ENCODE results near the gene PTPRK. TPM values are rescaled to one million over a fixed set of nuclear protein-coding genes. Genes with fewer than 3 reads are reported as not detected.

The PTPRK gene
- total and polyA plus RNA-seq, 4 donors: 12.1 to 61.2 (median 29.1) TPM

- no peaks in the 10 kb centered on the region for H3K4me1 ChIP-seq (ENCODE audit: control insufficient read depth in 4 of 4, insufficient read depth in 4 of 4, low read length in 3 of 4)
- H3K9me3 ChIP-seq (ENCODE audit: control insufficient read depth in 4 of 4, low read length in 3 of 4): no peaks in the 10 kb centered on the region
- H3K36me3 ChIP-seq (ENCODE audit: control insufficient read depth in 4 of 4, insufficient read depth in 3 of 4, low read depth in 1 of 4, low read length in 3 of 4): peaks cover 0 to 10% (median 5%) of the 10 kb centered on the region in 4 donors
- DNase-seq (ENCODE audit: low spot score): no peak
- no peak overlapping the region for H3K27ac ChIP-seq (ENCODE audit: low read depth in 1 of 2, low read length in 2 of 2)
- H3K4me3 ChIP-seq (ENCODE audit: low read depth in 1 of 3, low read length in 3 of 3): no peak overlapping the region
- 96% methylated on average over 2 of the region's 2 CpGs for WGBS
- no peak for TF ChIP-seq REST (IDR thresholded peaks at IDR 0.05)
- TF ChIP-seq NR2F2 (IDR thresholded peaks at IDR 0.05): no peak
- TF ChIP-seq FOXA1 (IDR thresholded peaks at IDR 0.05): no peak
- TF ChIP-seq MAX (IDR thresholded peaks at IDR 0.05): no peak
- TF ChIP-seq RAD21 (IDR thresholded peaks at IDR 0.05): no peak
- TF ChIP-seq TAF1 (conservative IDR thresholded peaks at IDR 0.05): no peak
- TF ChIP-seq HNF4A (conservative IDR thresholded peaks at IDR 0.05): no peak
- H3K27me3 ChIP-seq (ENCODE audit: control insufficient read depth in 4 of 4, insufficient read depth in 4 of 4, low read length in 3 of 4): no peaks in the 10 kb centered on the region
- no peak overlapping the region for H3K9ac ChIP-seq (ENCODE audit: low read depth in 1 of 2, low read length in 2 of 2)
Measured at GRCh38 chr6:128078276-128078675, 442.1 kb downstream of the PTPRK start.

GRCh38 chr6:128076843-128077242 is 443.6 kb downstream of the PTPRK start:
- Histone ChIP-seq H3K27me3 (ENCODE audit: control insufficient read depth in 4 of 4, insufficient read depth in 4 of 4, low read length in 3 of 4) (no peaks in the 10 kb centered on the region), H3K9ac (ENCODE audit: low read depth in 1 of 2, low read length in 2 of 2) (no peak overlapping the region), H3K4me1 (ENCODE audit: control insufficient read depth in 4 of 4, insufficient read depth in 4 of 4, low read length in 3 of 4) (no peaks in the 10 kb centered on the region), H3K4me3 (ENCODE audit: low read depth in 1 of 3, low read length in 3 of 3) (no peak overlapping the region), H3K27ac (ENCODE audit: low read depth in 1 of 2, low read length in 2 of 2) (no peak overlapping the region), H3K9me3 (ENCODE audit: control insufficient read depth in 4 of 4, low read length in 3 of 4) (no peaks in the 10 kb centered on the region), H3K36me3 (ENCODE audit: control insufficient read depth in 4 of 4, insufficient read depth in 3 of 4, low read depth in 1 of 4, low read length in 3 of 4) (peaks cover 0 to 5% (median under 1%) of the 10 kb centered on the region in 4 donors)
- DNase-seq (ENCODE audit: low spot score): no peak
- WGBS: 89% methylated on average over 1 of the region's 1 CpG
- no peak for TF ChIP-seq HNF4A (conservative IDR thresholded peaks at IDR 0.05)

- 97% methylated on average over 2 of the region's 2 CpGs for WGBS
- H3K36me3 ChIP-seq (ENCODE audit: control insufficient read depth in 4 of 4, insufficient read depth in 3 of 4, low read depth in 1 of 4, low read length in 3 of 4): peaks cover 0 to 6% (median 2%) of the 10 kb centered on the region in 4 donors
- TF ChIP-seq SP1 (IDR thresholded peaks at IDR 0.05) (no peak), FOXA1 (IDR thresholded peaks at IDR 0.05) (no peak), HNF4A (conservative IDR thresholded peaks at IDR 0.05) (no peak), HNF4G (IDR thresholded peaks at IDR 0.05) (no peak), MAX (IDR thresholded peaks at IDR 0.05) (no peak), RAD21 (IDR thresholded peaks at IDR 0.05) (no peak), TAF1 (conservative IDR thresholded peaks at IDR 0.05) (no peak), YY1 (IDR thresholded peaks at IDR 0.05) (no peak), JUND (IDR thresholded peaks at IDR 0.05) (no peak)
- H3K4me3 ChIP-seq (ENCODE audit: low read depth in 1 of 3, low read length in 3 of 3): no peak overlapping the region
- no peak overlapping the region for H3K27ac ChIP-seq (ENCODE audit: low read depth in 1 of 2, low read length in 2 of 2)
- H3K9ac ChIP-seq (ENCODE audit: low read depth in 1 of 2, low read length in 2 of 2): no peak overlapping the region
- H3K27me3 ChIP-seq (ENCODE audit: control insufficient read depth in 4 of 4, insufficient read depth in 4 of 4, low read length in 3 of 4): no peaks in the 10 kb centered on the region
- DNase-seq (ENCODE audit: low spot score): no peak
- H3K4me1 ChIP-seq (ENCODE audit: control insufficient read depth in 4 of 4, insufficient read depth in 4 of 4, low read length in 3 of 4): no peaks in the 10 kb centered on the region
- no peaks in the 10 kb centered on the region for H3K9me3 ChIP-seq (ENCODE audit: control insufficient read depth in 4 of 4, low read length in 3 of 4)
Measured at GRCh38 chr6:128074567-128074966, 445.8 kb downstream of the PTPRK start.

Data from liver (tissue), 9 donors.